ENCODE results near the gene CD164. TPM values are rescaled to one million over a fixed set of nuclear protein-coding genes. Genes with fewer than 3 reads are reported as not detected.
A peak's percentile ranks its signal among the peaks of the same experiment; 100 is the strongest.

Gene CD164
- total and polyA plus RNA-seq, 7 donors, result 97.8 to 368 (median 140) TPM

GRCh38 chr6:109360791-109361190 is 21.5 kb downstream of the CD164 start:
- Histone ChIP-seq H3K27me3 (ENCODE audit: insufficient read depth in 3 of 3, low read length in 2 of 3) (no peaks in the 10 kb centered on the region), H3K36me3 (ENCODE audit: insufficient read depth in 1 of 2, low read depth in 1 of 2) (peaks cover 15 to 45% of the 10 kb centered on the region in 2 donors), H3K27ac (peak overlapping the region; percentile 78), H3K9me3 (no peaks in the 10 kb centered on the region), H3K4me3 (no peak overlapping the region), H3K4me1 (peaks cover 21% of the 10 kb centered on the region)
- TF ChIP-seq, protein P1, sequence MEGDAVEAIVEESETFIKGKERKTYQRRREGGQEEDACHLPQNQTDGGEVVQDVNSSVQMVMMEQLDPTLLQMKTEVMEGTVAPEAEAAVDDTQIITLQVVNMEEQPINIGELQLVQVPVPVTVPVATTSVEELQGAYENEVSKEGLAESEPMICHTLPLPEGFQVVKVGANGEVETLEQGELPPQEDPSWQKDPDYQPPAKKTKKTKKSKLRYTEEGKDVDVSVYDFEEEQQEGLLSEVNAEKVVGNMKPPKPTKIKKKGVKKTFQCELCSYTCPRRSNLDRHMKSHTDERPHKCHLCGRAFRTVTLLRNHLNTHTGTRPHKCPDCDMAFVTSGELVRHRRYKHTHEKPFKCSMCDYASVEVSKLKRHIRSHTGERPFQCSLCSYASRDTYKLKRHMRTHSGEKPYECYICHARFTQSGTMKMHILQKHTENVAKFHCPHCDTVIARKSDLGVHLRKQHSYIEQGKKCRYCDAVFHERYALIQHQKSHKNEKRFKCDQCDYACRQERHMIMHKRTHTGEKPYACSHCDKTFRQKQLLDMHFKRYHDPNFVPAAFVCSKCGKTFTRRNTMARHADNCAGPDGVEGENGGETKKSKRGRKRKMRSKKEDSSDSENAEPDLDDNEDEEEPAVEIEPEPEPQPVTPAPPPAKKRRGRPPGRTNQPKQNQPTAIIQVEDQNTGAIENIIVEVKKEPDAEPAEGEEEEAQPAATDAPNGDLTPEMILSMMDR (IDR thresholded peaks at IDR 0.05), result no peak
- DNase-seq, result no peak
- intact Hi-C loops (cut with DNase I), result no loop called here
- no peak for ATAC-seq

DNA sequence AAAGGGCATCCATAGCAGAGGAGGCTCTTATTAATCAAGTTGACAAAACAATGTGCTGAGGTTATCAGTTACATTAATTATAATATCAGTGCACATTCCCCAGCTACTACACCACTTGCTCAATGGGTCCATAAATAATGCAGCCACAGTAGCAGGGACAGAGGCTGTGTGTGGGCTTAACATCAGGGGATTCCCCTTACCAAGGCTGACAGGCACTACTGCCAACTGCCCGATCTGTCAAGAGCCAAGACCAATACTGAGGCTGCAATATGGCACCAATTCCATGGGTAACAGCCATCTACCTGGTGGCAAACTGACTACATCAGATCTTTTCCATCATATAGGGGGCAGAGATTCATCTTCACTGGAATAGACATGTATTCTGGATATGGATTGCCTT is 22.0 kb downstream of the CD164 start:
- ATAC-seq, result peak; percentile 26 to 46 (median 31)

GRCh38 chr6:109359248-109359647 is 23.0 kb downstream of the CD164 start:
- peaks cover 15 to 50% of the 10 kb centered on the region in 2 donors for H3K36me3 ChIP-seq (ENCODE audit: insufficient read depth in 1 of 2, low read depth in 1 of 2)
- intact Hi-C loops (cut with DNase I), result no loop called here
- no peaks in the 10 kb centered on the region for H3K9me3 ChIP-seq
- ATAC-seq, result peak in 1 of 4 donors; percentile 7
- no peak overlapping the region for H3K27ac ChIP-seq
- WGBS, 3 donors, result 96 to 98% (median 97%) methylated on average over 2 of the region's 2 CpGs
- no peaks in the 10 kb centered on the region for H3K27me3 ChIP-seq (ENCODE audit: insufficient read depth in 3 of 3, low read length in 2 of 3)
- TF ChIP-seq, protein P1 (IDR thresholded peaks at IDR 0.05), result no peak
- DNase-seq, result no peak
- peaks cover 21% of the 10 kb centered on the region for H3K4me1 ChIP-seq
- no peak overlapping the region for H3K4me3 ChIP-seq

More for the DNA sequence above, 22.0 kb downstream of the CD164 start:
- no peak overlapping the region for H3K4me3 ChIP-seq
- WGBS, 3 donors, result 48 to 74% (median 70%) methylated on average over 1 of the region's 1 CpG
- TF ChIP-seq, protein P1 (IDR thresholded peaks at IDR 0.05), result no peak
- H3K27ac ChIP-seq, result peak overlapping the region; percentile 78
- no peaks in the 10 kb centered on the region for H3K27me3 ChIP-seq (ENCODE audit: insufficient read depth in 3 of 3, low read length in 2 of 3)
- DNase-seq, result no peak
- H3K4me1 ChIP-seq, result peaks cover 21% of the 10 kb centered on the region
- intact Hi-C loops (cut with DNase I), result no loop called here
- peaks cover 15 to 43% of the 10 kb centered on the region in 2 donors for H3K36me3 ChIP-seq (ENCODE audit: insufficient read depth in 1 of 2, low read depth in 1 of 2)
- no peaks in the 10 kb centered on the region for H3K9me3 ChIP-seq

- Histone ChIP-seq H3K4me1 (peaks cover 21% of the 10 kb centered on the region), H3K27me3 (ENCODE audit: insufficient read depth in 3 of 3, low read length in 2 of 3) (no peaks in the 10 kb centered on the region), H3K27ac (no peak overlapping the region), H3K4me3 (no peak overlapping the region), H3K9me3 (no peaks in the 10 kb centered on the region), H3K36me3 (ENCODE audit: insufficient read depth in 1 of 2, low read depth in 1 of 2) (peaks cover 15 to 60% of the 10 kb centered on the region in 2 donors)
- TF ChIP-seq, protein P1 (IDR thresholded peaks at IDR 0.05), result no peak
- ATAC-seq (no peak), DNase-seq (no peak)
- intact Hi-C loops (cut with DNase I), result no loop called here
Measured at GRCh38 chr6:109358204-109358603, 24.1 kb downstream of the CD164 start.

GRCh38 chr6:109356237-109356636 is 26.0 kb downstream of the CD164 start:
- DNase-seq (no peak), ATAC-seq (no peak)
- peaks cover 10 to 45% of the 10 kb centered on the region in 2 donors for H3K36me3 ChIP-seq (ENCODE audit: insufficient read depth in 1 of 2, low read depth in 1 of 2)
- intact Hi-C loops (cut with DNase I), result no loop called here
- TF ChIP-seq, protein P1 (IDR thresholded peaks at IDR 0.05), result no peak
- WGBS, 3 donors, result 97 to 99% (median 98%) methylated on average over 3 of the region's 3 CpGs
- H3K27me3 ChIP-seq (ENCODE audit: insufficient read depth in 3 of 3, low read length in 2 of 3), result no peaks in the 10 kb centered on the region
- no peak overlapping the region for H3K4me3 ChIP-seq
- peaks cover 9% of the 10 kb centered on the region for H3K4me1 ChIP-seq
- no peak overlapping the region for H3K27ac ChIP-seq
- H3K9me3 ChIP-seq, result no peaks in the 10 kb centered on the region
